Effector memory CD4-positive, alpha-beta T cell (primary cell): Measurements from ENCODE around the gene ZBTB18.
"Not testable (repeated sequence)": the region's sequence is repeated elsewhere in the genome, so short reads cannot be mapped to it uniquely, and the experiment has no call there.

Experiments
- DNase-seq, 3 donors: peaks; one replicate each; pipeline ENCODE4 v3.0.0-alpha.2; 2020
- H3K27ac ChIP-seq: 2 replicates; pipeline ENCODE4 v1.7.0; 2013; ENCODE audit warnings: mild to moderate bottlenecking, low read length, moderate library complexity; ENCODE audit not compliant: insufficient read depth, poor library complexity, severe bottlenecking
- H3K27me3 ChIP-seq: replicated peaks from 2 replicates; pipeline ENCODE4 v1.7.0; 2013; ENCODE audit warnings: mild to moderate bottlenecking, low read length; ENCODE audit not compliant: insufficient read depth, control insufficient read depth, poor library complexity, severe bottlenecking
- H3K36me3 ChIP-seq: 2 replicates; pipeline ENCODE4 v1.7.0; 2013; ENCODE audit warnings: mild to moderate bottlenecking, low read length, moderate library complexity; ENCODE audit not compliant: control insufficient read depth, insufficient read depth
- H3K4me1 ChIP-seq: 2 replicates; pipeline ENCODE4 v1.7.0; 2013; ENCODE audit warnings: low read length, mild to moderate bottlenecking; ENCODE audit not compliant: control insufficient read depth, insufficient read depth, poor library complexity, severe bottlenecking
- H3K4me3 ChIP-seq: 2 replicates; pipeline ENCODE4 v1.7.0; 2013; ENCODE audit warnings: low read length, low read depth, mild to moderate bottlenecking; ENCODE audit not compliant: insufficient read depth, poor library complexity, severe bottlenecking
- H3K9me3 ChIP-seq: 2 replicates; pipeline ENCODE4 v1.7.0; 2013; ENCODE audit warnings: mild to moderate bottlenecking, low read length, moderate library complexity; ENCODE audit not compliant: control insufficient read depth

Gene ZBTB18

GRCh38 chr1:244013100-244013499, 38.0 kb upstream of the ZBTB18 start:
- Histone ChIP-seq H3K27ac (no peak overlapping the region), H3K9me3 (no peaks in the 10 kb centered on the region), H3K36me3 (no peaks in the 10 kb centered on the region), H3K4me1 (no peaks in the 10 kb centered on the region), H3K4me3 (no peak overlapping the region), H3K27me3 (no peaks in the 10 kb centered on the region)
- no peak for DNase-seq

- not testable (repeated sequence) for H3K27me3 ChIP-seq, H3K9me3 ChIP-seq, DNase-seq, H3K36me3 ChIP-seq, H3K4me3 ChIP-seq, H3K4me1 ChIP-seq, H3K27ac ChIP-seq
Observed at GRCh38 chr1:244014862-244015261, 36.2 kb upstream of the ZBTB18 start.

- no peaks in the 10 kb centered on the region for H3K4me1 ChIP-seq
- H3K27me3 ChIP-seq = no peaks in the 10 kb centered on the region
- no peak overlapping the region for H3K4me3 ChIP-seq
- no peak overlapping the region for H3K27ac ChIP-seq
- no peaks in the 10 kb centered on the region for H3K36me3 ChIP-seq
- H3K9me3 ChIP-seq = no peaks in the 10 kb centered on the region
- DNase-seq = no peak
Observed at GRCh38 chr1:244019982-244020485, 31.0 kb upstream of the ZBTB18 start.

- no peak for DNase-seq
- Histone ChIP-seq H3K27ac (no peak overlapping the region), H3K27me3 (no peaks in the 10 kb centered on the region), H3K4me3 (no peak overlapping the region), H3K9me3 (no peaks in the 10 kb centered on the region), H3K4me1 (no peaks in the 10 kb centered on the region), H3K36me3 (no peaks in the 10 kb centered on the region)
Observed at GRCh38 chr1:244021427-244021826, 29.7 kb upstream of the ZBTB18 start.

- no peaks in the 10 kb centered on the region for H3K27me3 ChIP-seq
- no peak for DNase-seq
- H3K27ac ChIP-seq = no peak overlapping the region
- no peaks in the 10 kb centered on the region for H3K36me3 ChIP-seq
- H3K9me3 ChIP-seq = no peaks in the 10 kb centered on the region
- H3K4me1 ChIP-seq = no peaks in the 10 kb centered on the region
- H3K4me3 ChIP-seq = no peak overlapping the region
Observed at GRCh38 chr1:244022311-244022710, 28.8 kb upstream of the ZBTB18 start.

GRCh38 chr1:244022864-244023440, 28.1 kb upstream of the ZBTB18 start:
- Histone ChIP-seq H3K4me1 (no peaks in the 10 kb centered on the region), H3K9me3 (no peaks in the 10 kb centered on the region), H3K27me3 (no peaks in the 10 kb centered on the region), H3K27ac (no peak overlapping the region), H3K4me3 (no peak overlapping the region), H3K36me3 (no peaks in the 10 kb centered on the region)
- DNase-seq = no peak

GRCh38 chr1:244027491-244028145, 23.5 kb upstream of the ZBTB18 start:
- no peaks in the 10 kb centered on the region for H3K9me3 ChIP-seq
- no peaks in the 10 kb centered on the region for H3K36me3 ChIP-seq
- no peak overlapping the region for H3K4me3 ChIP-seq
- H3K27me3 ChIP-seq = no peaks in the 10 kb centered on the region
- H3K27ac ChIP-seq = no peak overlapping the region
- no peaks in the 10 kb centered on the region for H3K4me1 ChIP-seq
- no peak for DNase-seq

- DNase-seq = no peak
- Histone ChIP-seq H3K4me1 (no peaks in the 10 kb centered on the region), H3K27ac (no peak overlapping the region), H3K4me3 (no peak overlapping the region), H3K27me3 (no peaks in the 10 kb centered on the region), H3K36me3 (no peaks in the 10 kb centered on the region), H3K9me3 (no peaks in the 10 kb centered on the region)
Observed at GRCh38 chr1:244028701-244029100, 22.4 kb upstream of the ZBTB18 start.

- no peaks in the 10 kb centered on the region for H3K27me3 ChIP-seq
- H3K36me3 ChIP-seq = no peaks in the 10 kb centered on the region
- no peaks in the 10 kb centered on the region for H3K4me1 ChIP-seq
- H3K9me3 ChIP-seq = no peaks in the 10 kb centered on the region
- DNase-seq = no peak
- no peak overlapping the region for H3K27ac ChIP-seq
- no peak overlapping the region for H3K4me3 ChIP-seq
Observed at GRCh38 chr1:244029124-244029523, 22.0 kb upstream of the ZBTB18 start.

GRCh38 chr1:244030481-244031040, 20.5 kb upstream of the ZBTB18 start:
- H3K27me3 ChIP-seq = no peaks in the 10 kb centered on the region
- no peak for DNase-seq
- no peaks in the 10 kb centered on the region for H3K4me1 ChIP-seq
- no peaks in the 10 kb centered on the region for H3K36me3 ChIP-seq
- H3K4me3 ChIP-seq = no peak overlapping the region
- H3K9me3 ChIP-seq = no peaks in the 10 kb centered on the region
- H3K27ac ChIP-seq = no peak overlapping the region
